PC-9 (cell line): Measurements from ENCODE around the gene SAMSN1.

Experiments
- EZH2 ChIP-seq: fragments of 200-600 bp; sonication (generic); IDR thresholded peaks from 2 replicates; pipeline ENCODE4 v1.8.0; 2017; ENCODE audit warnings: antibody characterized with exemption, low read depth
- TF ChIP-seq, protein P1 (sequence below): fragments of 200-600 bp; sonication (generic); conservative IDR thresholded peaks from 2 replicates; pipeline ENCODE4 v1.6.1; 2017; ENCODE audit warnings: mixed run types, antibody characterized with exemption, mild to moderate bottlenecking, moderate library complexity

DNA sequence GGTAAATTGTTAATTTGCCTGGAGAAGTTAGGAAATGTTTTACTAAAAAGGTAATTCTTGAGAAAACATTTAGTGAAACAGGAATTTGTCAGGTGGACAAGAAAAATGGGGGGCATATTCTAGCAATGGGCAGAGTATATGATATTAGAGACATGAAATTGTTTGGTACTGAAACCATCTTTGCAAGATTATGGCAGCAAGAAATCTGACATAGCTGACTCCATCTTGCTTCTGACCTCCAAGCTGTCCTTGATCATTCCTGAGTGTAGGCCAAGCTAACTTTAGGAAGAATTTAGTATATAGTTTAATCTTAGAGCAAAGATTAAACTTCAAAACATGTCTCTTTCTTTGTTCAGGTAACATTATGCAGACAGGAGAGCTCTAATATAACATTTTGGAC is 14.0 kb upstream of the SAMSN1 start:
- TF ChIP-seq, protein P1, sequence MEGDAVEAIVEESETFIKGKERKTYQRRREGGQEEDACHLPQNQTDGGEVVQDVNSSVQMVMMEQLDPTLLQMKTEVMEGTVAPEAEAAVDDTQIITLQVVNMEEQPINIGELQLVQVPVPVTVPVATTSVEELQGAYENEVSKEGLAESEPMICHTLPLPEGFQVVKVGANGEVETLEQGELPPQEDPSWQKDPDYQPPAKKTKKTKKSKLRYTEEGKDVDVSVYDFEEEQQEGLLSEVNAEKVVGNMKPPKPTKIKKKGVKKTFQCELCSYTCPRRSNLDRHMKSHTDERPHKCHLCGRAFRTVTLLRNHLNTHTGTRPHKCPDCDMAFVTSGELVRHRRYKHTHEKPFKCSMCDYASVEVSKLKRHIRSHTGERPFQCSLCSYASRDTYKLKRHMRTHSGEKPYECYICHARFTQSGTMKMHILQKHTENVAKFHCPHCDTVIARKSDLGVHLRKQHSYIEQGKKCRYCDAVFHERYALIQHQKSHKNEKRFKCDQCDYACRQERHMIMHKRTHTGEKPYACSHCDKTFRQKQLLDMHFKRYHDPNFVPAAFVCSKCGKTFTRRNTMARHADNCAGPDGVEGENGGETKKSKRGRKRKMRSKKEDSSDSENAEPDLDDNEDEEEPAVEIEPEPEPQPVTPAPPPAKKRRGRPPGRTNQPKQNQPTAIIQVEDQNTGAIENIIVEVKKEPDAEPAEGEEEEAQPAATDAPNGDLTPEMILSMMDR, result no peak
- no peak for TF ChIP-seq EZH2
